ENCODE measurements around the gene AKAP13.

The AKAP13 gene

DNA sequence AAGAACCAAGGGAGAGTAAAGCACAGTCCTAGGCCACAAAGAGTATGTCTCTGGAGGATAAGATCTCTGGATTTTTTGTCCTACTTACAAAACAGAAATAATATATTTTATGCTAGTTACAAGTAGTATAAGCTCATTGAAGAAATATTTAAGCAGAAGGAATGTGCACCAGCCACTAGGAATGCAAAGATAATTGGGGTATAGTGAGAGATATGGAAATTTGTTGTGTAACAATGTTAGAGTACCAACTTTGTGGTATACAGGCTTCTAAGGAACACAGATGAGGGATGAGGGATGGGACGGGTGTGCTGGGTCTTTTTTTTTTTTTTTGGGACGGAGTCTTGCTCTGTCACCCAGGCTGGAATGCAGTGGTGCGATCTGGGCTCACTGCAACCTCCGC lies 26.5 kb downstream of the AKAP13 start:
- no peak overlapping the region for H3K4me3 ChIP-seq (ENCODE audit: low read depth, low read length)
- peak; percentile 64 for DNase-seq (ENCODE audit: low read depth, low spot score)
- in situ Hi-C loops (cut with HindIII; ENCODE audit: low sequenced_read_pairs), result no loop called here
- TF ChIP-seq, protein P1, sequence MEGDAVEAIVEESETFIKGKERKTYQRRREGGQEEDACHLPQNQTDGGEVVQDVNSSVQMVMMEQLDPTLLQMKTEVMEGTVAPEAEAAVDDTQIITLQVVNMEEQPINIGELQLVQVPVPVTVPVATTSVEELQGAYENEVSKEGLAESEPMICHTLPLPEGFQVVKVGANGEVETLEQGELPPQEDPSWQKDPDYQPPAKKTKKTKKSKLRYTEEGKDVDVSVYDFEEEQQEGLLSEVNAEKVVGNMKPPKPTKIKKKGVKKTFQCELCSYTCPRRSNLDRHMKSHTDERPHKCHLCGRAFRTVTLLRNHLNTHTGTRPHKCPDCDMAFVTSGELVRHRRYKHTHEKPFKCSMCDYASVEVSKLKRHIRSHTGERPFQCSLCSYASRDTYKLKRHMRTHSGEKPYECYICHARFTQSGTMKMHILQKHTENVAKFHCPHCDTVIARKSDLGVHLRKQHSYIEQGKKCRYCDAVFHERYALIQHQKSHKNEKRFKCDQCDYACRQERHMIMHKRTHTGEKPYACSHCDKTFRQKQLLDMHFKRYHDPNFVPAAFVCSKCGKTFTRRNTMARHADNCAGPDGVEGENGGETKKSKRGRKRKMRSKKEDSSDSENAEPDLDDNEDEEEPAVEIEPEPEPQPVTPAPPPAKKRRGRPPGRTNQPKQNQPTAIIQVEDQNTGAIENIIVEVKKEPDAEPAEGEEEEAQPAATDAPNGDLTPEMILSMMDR (IDR thresholded peaks at IDR 0.05; ENCODE audit: low read depth, low read length), result no peak

- TF ChIP-seq, protein P1 (IDR thresholded peaks at IDR 0.05; ENCODE audit: low read depth, low read length), result no peak
- DNase-seq (ENCODE audit: low read depth, low spot score), result peak; percentile 89
Observed at GRCh38 chr15:85407421-85408269, 27.2 kb downstream of the AKAP13 start.

DNA sequence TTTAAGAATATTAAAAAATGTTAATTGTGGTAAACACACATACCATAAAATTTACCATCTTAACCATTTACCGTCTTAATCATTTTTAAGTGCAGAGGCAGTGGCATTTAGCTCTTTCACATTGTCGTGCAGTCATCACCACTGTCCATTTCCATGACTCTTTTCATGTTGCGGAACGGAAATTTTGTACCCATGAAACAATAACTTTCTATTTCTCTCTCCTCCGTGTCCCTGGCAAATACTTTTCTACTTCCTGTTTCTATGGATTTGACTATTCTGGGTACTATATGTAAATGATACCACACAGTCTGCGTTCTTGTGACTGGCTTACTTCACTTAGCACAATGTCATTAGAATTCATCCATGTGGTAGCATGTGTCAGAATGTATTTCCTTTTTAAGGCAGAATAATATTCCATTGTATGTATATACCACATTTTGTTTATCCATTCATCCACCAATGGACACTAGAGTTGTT lies 27.9 kb downstream of the AKAP13 start:
- TF ChIP-seq, protein P1 (IDR thresholded peaks at IDR 0.05; ENCODE audit: low read depth, low read length), result no peak
- in situ Hi-C loops (cut with HindIII; ENCODE audit: low sequenced_read_pairs), result no loop called here
- DNase-seq (ENCODE audit: low read depth, low spot score), result no peak
- no peak overlapping the region for H3K4me3 ChIP-seq (ENCODE audit: low read depth, low read length)

More at GRCh38 chr15:85407421-85408269, 27.2 kb downstream of the AKAP13 start:
- H3K4me3 ChIP-seq (ENCODE audit: low read depth, low read length), result no peak overlapping the region
- in situ Hi-C loops (cut with HindIII; ENCODE audit: low sequenced_read_pairs), result no loop called here

DNA sequence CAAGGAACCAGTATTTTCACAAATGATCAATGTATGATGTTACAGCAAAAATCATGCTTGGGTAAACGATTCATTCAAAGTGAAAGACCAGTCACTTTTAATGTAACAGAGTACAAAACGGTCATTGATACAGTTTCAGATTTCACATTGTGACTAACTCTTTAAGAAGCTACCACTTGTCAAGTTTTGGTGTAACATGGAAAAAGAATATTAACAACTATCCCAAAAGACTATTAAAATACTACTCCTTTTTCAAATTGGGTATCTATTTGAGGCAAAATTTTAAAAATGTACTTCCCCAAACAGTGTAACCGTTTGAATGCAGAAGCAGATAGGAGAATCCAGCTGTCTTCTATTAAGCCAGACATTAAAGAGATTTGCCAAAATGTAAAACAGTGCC lies 31.7 kb downstream of the AKAP13 start:
- peak; percentile 68 for DNase-seq (ENCODE audit: low read depth, low spot score)
- in situ Hi-C loops (cut with HindIII; ENCODE audit: low sequenced_read_pairs), result no loop called here
- H3K4me3 ChIP-seq (ENCODE audit: low read depth, low read length), result no peak overlapping the region
- TF ChIP-seq, protein P1 (IDR thresholded peaks at IDR 0.05; ENCODE audit: low read depth, low read length), result no peak

DNA sequence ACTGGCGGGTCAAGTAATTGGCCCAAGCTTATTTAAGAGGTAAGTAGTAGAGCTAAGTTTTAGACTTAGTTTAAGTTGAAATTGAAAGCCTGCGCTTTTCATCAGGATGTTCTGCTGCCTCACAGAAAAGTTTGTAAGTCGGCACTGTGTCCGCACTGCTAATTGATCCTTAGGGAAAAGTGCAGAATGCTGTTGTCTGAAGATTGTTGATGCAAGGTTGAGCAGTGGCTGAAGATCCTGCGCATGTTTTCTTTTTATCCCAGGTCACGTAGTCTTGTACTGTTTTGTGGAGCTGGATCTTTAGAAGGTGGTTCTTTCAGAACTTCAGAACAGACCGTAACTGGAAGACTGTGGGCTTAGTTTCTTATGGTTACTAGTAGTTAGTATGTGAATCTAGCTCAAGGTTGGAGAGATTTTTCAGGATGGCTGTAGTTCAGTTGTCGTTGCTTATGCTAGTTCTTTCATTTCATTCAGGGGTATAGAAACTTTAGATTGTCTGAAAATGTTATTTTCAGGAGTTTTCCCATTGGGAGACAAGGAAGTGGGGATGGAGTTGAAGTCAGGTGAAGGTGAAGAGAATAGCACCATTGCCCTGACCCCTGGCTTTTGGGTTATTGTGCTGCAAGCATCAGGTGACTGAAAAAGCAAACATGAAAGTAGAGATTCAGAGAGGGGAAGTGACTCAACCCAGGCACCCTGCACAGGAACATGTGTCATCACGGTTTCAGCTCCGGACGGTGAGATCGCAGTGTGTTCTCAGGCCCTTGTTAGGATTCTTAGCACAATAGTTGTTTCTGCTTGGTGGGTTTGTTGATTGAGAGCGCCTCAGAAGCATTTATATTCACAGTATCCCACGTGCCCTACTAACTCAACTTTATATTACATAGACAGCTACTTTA lies 32.8 kb downstream of the AKAP13 start:
- in situ Hi-C loops (cut with HindIII; ENCODE audit: low sequenced_read_pairs), result no loop called here
- H3K4me3 ChIP-seq (ENCODE audit: low read depth, low read length), result no peak overlapping the region
- DNase-seq (ENCODE audit: low read depth, low spot score), result peak; percentile 94
- TF ChIP-seq, protein P1 (IDR thresholded peaks at IDR 0.05; ENCODE audit: low read depth, low read length), result no peak

GRCh38 chr15:85414037-85414436 lies 33.6 kb downstream of the AKAP13 start:
- DNase-seq (ENCODE audit: low read depth, low spot score), result no peak
- TF ChIP-seq, protein P1 (IDR thresholded peaks at IDR 0.05; ENCODE audit: low read depth, low read length), result no peak
- in situ Hi-C loops (cut with HindIII; ENCODE audit: low sequenced_read_pairs), result no loop called here
- no peak overlapping the region for H3K4me3 ChIP-seq (ENCODE audit: low read depth, low read length)
